ENCODE data around the gene GMDS.

GRCh38 chr6:1644516-1645060, 600.8 kb downstream of the GMDS start:
- TF ChIP-seq CTCF (IDR thresholded peaks at IDR 0.05; ENCODE audit: low read depth, low read length) = no peak
- no peak for TF ChIP-seq EZH2phosphoT487 (IDR thresholded peaks at IDR 0.05; ENCODE audit: low read depth)

Data from OCI-LY3 (cell line).